Ishikawa (cell line): ENCODE results near the gene ABCC3.

Source experiments
- CREB1 ChIP-seq: IDR thresholded peaks from 2 replicates; pipeline ENCODE4 v1.6.1; 2012; ENCODE audit warnings: low read depth
- EP300 ChIP-seq: IDR thresholded peaks from 2 replicates; pipeline ENCODE4 v1.6.1; 2012; ENCODE audit warnings: borderline replicate concordance
- NFIC ChIP-seq: IDR thresholded peaks from 2 replicates; pipeline ENCODE4 v1.6.1; 2012
- RAD21 ChIP-seq: IDR thresholded peaks from 2 replicates; pipeline ENCODE4 v1.6.1; 2012; ENCODE audit warnings: low read depth
- YY1 ChIP-seq: IDR thresholded peaks from 2 replicates; pipeline ENCODE4 v1.6.1; 2012; ENCODE audit warnings: low read depth
- ZBTB7A ChIP-seq: IDR thresholded peaks from 2 replicates; pipeline ENCODE4 v1.6.1; 2012; ENCODE audit warnings: low read depth
- TF ChIP-seq, protein P1 (sequence below): IDR thresholded peaks from 2 replicates; pipeline ENCODE4 v1.6.1; 2012
- TF ChIP-seq, protein P2 (sequence below): IDR thresholded peaks from 2 replicates; pipeline ENCODE4 v1.6.1; 2012; ENCODE audit warnings: low read depth, mild to moderate bottlenecking

DNA sequence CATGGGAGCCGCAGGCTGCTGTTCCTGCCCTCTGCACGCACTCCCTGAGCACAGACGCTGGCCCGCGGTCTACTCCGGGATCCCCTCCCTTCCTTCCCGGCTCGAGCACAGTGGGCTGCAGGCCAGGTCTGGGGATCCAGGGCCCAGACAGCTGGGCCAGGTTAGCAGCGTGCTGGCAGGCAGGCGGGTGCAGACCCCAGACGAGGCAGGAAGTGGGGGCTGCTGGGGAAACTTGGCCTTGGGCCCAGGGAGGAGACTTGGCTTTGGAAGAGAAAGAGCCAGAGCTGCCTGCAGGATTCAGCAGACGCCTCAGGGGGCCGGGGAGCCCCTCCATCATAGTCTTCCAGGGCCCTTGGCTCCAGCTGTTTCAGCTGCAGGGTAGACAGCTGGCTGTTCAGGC lies 30.2 kb upstream of the ABCC3 start:
- TF ChIP-seq ZBTB7A (no peak), CREB1 (no peak), EP300 (no peak), RAD21 (no peak), YY1 (no peak), NFIC (no peak)
- TF ChIP-seq, protein P1, sequence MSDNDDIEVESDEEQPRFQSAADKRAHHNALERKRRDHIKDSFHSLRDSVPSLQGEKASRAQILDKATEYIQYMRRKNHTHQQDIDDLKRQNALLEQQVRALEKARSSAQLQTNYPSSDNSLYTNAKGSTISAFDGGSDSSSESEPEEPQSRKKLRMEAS: no peak
- TF ChIP-seq, protein P2, sequence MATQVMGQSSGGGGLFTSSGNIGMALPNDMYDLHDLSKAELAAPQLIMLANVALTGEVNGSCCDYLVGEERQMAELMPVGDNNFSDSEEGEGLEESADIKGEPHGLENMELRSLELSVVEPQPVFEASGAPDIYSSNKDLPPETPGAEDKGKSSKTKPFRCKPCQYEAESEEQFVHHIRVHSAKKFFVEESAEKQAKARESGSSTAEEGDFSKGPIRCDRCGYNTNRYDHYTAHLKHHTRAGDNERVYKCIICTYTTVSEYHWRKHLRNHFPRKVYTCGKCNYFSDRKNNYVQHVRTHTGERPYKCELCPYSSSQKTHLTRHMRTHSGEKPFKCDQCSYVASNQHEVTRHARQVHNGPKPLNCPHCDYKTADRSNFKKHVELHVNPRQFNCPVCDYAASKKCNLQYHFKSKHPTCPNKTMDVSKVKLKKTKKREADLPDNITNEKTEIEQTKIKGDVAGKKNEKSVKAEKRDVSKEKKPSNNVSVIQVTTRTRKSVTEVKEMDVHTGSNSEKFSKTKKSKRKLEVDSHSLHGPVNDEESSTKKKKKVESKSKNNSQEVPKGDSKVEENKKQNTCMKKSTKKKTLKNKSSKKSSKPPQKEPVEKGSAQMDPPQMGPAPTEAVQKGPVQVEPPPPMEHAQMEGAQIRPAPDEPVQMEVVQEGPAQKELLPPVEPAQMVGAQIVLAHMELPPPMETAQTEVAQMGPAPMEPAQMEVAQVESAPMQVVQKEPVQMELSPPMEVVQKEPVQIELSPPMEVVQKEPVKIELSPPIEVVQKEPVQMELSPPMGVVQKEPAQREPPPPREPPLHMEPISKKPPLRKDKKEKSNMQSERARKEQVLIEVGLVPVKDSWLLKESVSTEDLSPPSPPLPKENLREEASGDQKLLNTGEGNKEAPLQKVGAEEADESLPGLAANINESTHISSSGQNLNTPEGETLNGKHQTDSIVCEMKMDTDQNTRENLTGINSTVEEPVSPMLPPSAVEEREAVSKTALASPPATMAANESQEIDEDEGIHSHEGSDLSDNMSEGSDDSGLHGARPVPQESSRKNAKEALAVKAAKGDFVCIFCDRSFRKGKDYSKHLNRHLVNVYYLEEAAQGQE: no peak
